GM23338 (cell line): ENCODE results near the gene DPF3.

Experiments used
- CREB1 ChIP-seq: fragments of 250-450 bp; sonication (Bioruptor Pico); IDR thresholded peaks from 2 replicates; pipeline ENCODE4 v1.5.0; 2020; ENCODE audit warnings: low read depth, mild to moderate bottlenecking, moderate library complexity
- CTCF ChIP-seq, 2 experiments: fragments of 200-600 bp in 1 of 2; sonication (generic) in 1 of 2; conservative IDR thresholded peaks; 2 replicates each; pipeline versions ENCODE4 v1.5.1 to v1.6.1; 2016 to 2017; ENCODE audit warnings: antibody characterized with exemption in 2 of 2, low read depth in 2 of 2, mild to moderate bottlenecking in 2 of 2, moderate library complexity in 1 of 2
- EZH2 ChIP-seq: fragments of 200-600 bp; sonication (generic); IDR thresholded peaks from one replicate; pipeline ENCODE4 v1.8.0; 2017; ENCODE audit warnings: antibody characterized with exemption, mild to moderate bottlenecking, low read depth; ENCODE audit not compliant: unreplicated experiment
- EZH2phosphoT487 ChIP-seq: fragments of 200-600 bp; sonication (generic); IDR thresholded peaks from one replicate; pipeline ENCODE4 v1.8.1; 2018; ENCODE audit warnings: antibody characterized with exemption; ENCODE audit not compliant: unreplicated experiment
- JUNB ChIP-seq: IDR thresholded peaks from one replicate; pipeline ENCODE4 v1.6.1; 2016; ENCODE audit warnings: antibody characterized with exemption; ENCODE audit not compliant: unreplicated experiment
- POLR2AphosphoS5 ChIP-seq: IDR thresholded peaks from 2 replicates; pipeline ENCODE4 v1.6.1; 2016; ENCODE audit warnings: antibody characterized with exemption, low read depth
- REST ChIP-seq: IDR thresholded peaks from one replicate; pipeline ENCODE4 v1.6.1; 2018; ENCODE audit warnings: antibody characterized with exemption; ENCODE audit not compliant: unreplicated experiment
- STAT1 ChIP-seq: IDR thresholded peaks from one replicate; pipeline ENCODE4 v1.6.1; 2016; ENCODE audit warnings: antibody characterized with exemption; ENCODE audit not compliant: unreplicated experiment
- ZNF331 ChIP-seq: fragments of 250-450 bp; sonication (Bioruptor Pico); IDR thresholded peaks from 2 replicates; pipeline ENCODE4 v1.5.0; 2020; ENCODE audit warnings: low read depth, mild to moderate bottlenecking, moderate library complexity

- no peak for TF ChIP-seq CTCF (conservative IDR thresholded peaks at IDR 0.05; ENCODE audit: low read depth in 2 of 2)
- TF ChIP-seq POLR2AphosphoS5: no peak
- TF ChIP-seq REST: no peak
- no peak for TF ChIP-seq JUNB
- TF ChIP-seq EZH2phosphoT487: no peak
- TF ChIP-seq EZH2: no peak
- TF ChIP-seq STAT1: no peak
- TF ChIP-seq ZNF331 (CRISPR knock-in tag): no peak
- no peak for TF ChIP-seq CREB1 (CRISPR knock-in tag)
These were observed 290.3 kb downstream of the DPF3 start for GRCh38 chr14:72603639-72604038.
